HG02981 (cell line): Measurements from ENCODE around the gene OR6F1.
"Not testable (repeated sequence)": the region's sequence is repeated elsewhere in the genome, so short reads cannot be mapped to it uniquely, and the experiment has no call there.

Source experiments
- ATAC-seq: cut with Tn5 transposase; IDR thresholded peaks from one replicate; pipeline ENCODE4 v1.9.1; 2021; ENCODE audit warnings: mild to moderate bottlenecking, moderate library complexity; ENCODE audit not compliant: unreplicated experiment

The OR6F1 gene

GRCh38 chr1:247716546-247716945, at the start of gene OR6F1:
Gene OR6F1 (minus strand): TSS chr1:247716646. CDS start chr1:247712755, 3,891 bp downstream.
- no peak for ATAC-seq

- no peak for ATAC-seq
These were observed 44.0 kb upstream of the OR6F1 start, which contains the start of gene OR1C1 for GRCh38 chr1:247760456-247760855. Gene OR1C1 (minus strand): TSS chr1:247760556. CDS start chr1:247758406, 2,150 bp downstream.

GRCh38 chr1:247754311-247754710, 37.9 kb upstream of the OR6F1 start:
- ATAC-seq: not testable (repeated sequence)

GRCh38 chr1:247749870-247750269, 33.4 kb upstream of the OR6F1 start:
- ATAC-seq: no peak

- no peak for ATAC-seq
These were observed 31.6 kb upstream of the OR6F1 start, which contains the start of gene OR14A2 for GRCh38 chr1:247748041-247748440. Gene OR14A2 (minus strand): TSS chr1:247748141.

- ATAC-seq: no peak
These were observed 31.2 kb upstream of the OR6F1 start for GRCh38 chr1:247747616-247748015.

- no peak for ATAC-seq
These were observed 30.0 kb upstream of the OR6F1 start for GRCh38 chr1:247746391-247746935.

GRCh38 chr1:247742215-247742760, 25.8 kb upstream of the OR6F1 start:
- not testable (repeated sequence) for ATAC-seq

- ATAC-seq: no peak
These were observed 25.3 kb upstream of the OR6F1 start for GRCh38 chr1:247741756-247742155.

GRCh38 chr1:247740721-247741120, 24.3 kb upstream of the OR6F1 start:
- ATAC-seq: no peak

GRCh38 chr1:247738315-247738714, 21.9 kb upstream of the OR6F1 start, which contains the start of gene OR14K1:
Gene OR14K1 (plus strand): TSS chr1:247738615. CDS start chr1:247738615, 0 bp downstream.
- no peak for ATAC-seq

GRCh38 chr1:247721222-247721621, 4.8 kb upstream of the OR6F1 start:
- no peak for ATAC-seq

GRCh38 chr1:247713753-247714152, 2.7 kb downstream of the OR6F1 start:
- no peak for ATAC-seq

GRCh38 chr1:247710681-247711080, 5.8 kb downstream of the OR6F1 start:
- ATAC-seq: not testable (repeated sequence)

- ATAC-seq: no peak
These were observed 15.1 kb downstream of the OR6F1 start for GRCh38 chr1:247701338-247701737.

- ATAC-seq: peak; percentile 89
These were observed 35.1 kb downstream of the OR6F1 start for GRCh38 chr1:247681288-247681897.

- ATAC-seq: no peak
These were observed 36.3 kb downstream of the OR6F1 start for GRCh38 chr1:247680171-247680570.

GRCh38 chr1:247679639-247680038, 36.8 kb downstream of the OR6F1 start, which contains the start of gene OR13G1:
Gene OR13G1 (minus strand): TSS chr1:247679739. CDS start chr1:247673041, 6,698 bp downstream.
- no peak for ATAC-seq

GRCh38 chr1:247669225-247669624, 47.2 kb downstream of the OR6F1 start:
- ATAC-seq: no peak
